Hematopoietic multipotent progenitor cell treated with erythropoietin and hydrocortisone succinate and interleukin-3 and kit ligand, for 6 days (in vitro differentiated cells): ENCODE data around the gene TFPT.
A peak's percentile ranks its signal among the peaks of the same experiment; 100 is the strongest.

Experiments used
- DNase-seq: peaks from one replicate; pipeline ENCODE4 v3.0.0-alpha.2; 2015

TFPT gene, protein sequence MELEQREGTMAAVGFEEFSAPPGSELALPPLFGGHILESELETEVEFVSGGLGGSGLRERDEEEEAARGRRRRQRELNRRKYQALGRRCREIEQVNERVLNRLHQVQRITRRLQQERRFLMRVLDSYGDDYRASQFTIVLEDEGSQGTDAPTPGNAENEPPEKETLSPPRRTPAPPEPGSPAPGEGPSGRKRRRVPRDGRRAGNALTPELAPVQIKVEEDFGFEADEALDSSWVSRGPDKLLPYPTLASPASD

DNA sequence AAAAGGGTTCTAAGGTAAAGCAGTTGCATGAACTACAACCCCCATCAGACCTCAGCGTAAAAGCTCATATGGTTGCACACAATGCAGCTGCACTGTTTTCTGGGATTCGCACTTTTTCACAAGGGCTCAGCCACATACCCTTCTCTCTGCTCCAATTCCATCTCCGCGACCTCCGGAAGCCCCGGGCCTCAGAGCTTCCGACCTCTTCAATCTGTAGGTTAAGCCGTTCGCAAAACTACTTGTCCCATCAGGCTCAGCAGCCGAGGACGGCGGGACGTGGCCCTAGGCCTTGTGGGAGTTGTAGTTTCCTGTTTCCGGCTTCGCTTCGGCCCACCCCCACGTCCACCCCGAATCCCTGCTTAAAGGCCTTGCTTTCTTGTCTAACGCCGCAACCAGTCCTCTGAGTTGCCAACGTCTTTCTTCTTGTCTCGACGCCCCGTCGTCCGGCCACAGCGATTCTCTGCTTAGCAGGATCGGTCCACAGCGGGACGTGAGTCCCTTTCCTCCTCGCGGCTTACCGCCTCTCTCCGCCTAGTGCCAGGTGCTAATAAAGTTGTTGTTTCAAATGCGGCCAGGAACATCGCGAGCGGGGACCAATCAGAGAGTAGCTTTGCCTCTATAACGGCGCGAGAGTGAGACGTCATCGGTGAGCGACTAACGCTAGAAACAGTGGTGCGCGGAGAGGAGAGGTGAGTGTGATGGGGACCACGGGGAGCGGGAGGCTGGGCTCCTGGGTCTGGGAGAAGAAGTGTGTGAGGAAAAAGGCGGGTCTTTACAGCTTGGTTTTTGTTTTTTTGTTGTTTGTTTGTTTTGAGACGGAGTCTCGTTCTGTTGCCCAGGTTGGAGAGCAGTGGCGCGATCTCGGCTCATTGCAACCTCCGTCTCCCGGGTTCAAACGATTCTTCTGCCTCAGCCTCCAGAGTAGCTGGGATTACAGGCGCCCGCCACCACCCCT is at the start of gene TFPT, which contains the start of gene PRPF31:
Gene TFPT, minus strand, starts transcription at position 549 of the 955 bp plus-strand sequence. Its CDS starts 388 bp downstream, at position 161.
Gene PRPF31, plus strand, starts transcription at position 646 of the 955 bp plus-strand sequence. CDS start 2,525 bp downstream, outside the sequence.
- peak; percentile 99 for DNase-seq

DNA sequence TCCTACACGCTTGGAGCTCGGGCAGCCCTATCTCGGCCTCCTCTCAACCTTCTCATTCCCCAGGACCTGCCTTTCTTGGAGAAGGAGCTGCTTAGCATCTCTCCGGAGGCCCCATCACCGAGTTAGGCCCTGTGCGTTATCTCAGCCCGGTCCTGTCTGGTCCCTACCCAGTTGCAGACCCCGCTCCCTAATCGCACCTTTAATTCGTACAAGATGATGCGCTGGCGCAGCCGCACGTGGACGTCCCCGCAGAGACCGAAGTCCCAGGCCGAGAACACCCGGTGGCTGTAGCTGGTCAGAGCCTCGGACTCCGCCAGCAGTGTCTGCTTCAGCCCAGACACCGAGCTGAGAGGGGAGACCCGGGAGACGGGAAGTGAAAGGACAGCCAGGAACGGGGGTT is 49.8 kb upstream of the TFPT start:
- DNase-seq: no peak

DNA sequence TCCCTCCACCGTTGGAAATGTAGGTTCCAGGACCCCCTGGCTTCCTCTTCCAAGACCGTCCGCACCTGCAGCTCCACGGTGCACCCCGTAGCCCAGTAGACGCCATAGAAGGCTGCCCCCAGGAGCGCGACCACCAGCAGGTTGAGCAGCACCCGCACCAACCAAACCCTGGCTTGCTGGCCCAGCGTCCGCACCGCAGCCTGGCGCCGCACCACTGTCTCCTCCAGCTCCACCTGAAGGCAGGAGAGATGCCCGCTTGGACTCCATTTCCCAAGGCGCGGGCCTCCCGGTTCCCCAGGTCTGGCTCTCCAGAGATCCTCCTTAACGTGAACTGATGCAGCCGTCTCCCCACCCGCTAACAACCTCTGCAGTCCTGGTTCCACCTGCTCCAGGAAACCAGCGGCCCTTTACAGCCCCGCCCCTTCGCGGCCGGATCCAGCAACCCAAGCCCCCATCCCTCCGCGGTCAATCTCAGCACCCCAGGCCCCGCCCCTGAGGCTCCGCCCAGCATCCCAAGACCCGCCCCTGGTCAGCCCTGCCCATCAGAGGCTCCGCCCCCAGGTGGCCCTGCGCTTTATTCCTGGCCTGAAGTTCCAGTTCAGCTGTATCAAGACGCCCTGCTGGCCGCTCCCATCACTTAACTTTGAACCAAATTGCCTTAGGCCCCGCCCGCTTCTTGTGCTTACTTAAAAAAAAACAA is 49.1 kb upstream of the TFPT start:
- DNase-seq: peak; percentile 75

DNA sequence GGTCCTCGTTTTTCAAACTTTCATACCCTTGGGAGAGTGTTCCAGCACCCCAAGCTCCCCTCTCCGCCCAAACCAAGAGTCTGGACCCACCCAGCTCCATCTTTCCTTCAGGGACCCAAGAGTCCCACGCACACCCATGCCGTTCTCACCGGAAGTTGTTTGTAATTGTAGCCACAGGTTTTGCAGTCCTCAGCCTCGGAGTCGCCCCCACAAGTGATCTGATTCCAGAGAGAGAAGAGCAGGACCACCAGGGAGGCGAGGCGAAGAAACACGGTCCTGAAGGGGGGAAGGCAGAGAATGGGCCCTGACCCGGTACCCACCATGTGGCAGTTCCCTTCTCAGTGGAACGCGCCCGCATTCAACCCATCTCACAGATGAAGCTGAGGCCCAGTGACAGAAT is 47.4 kb upstream of the TFPT start:
- DNase-seq: no peak

DNA sequence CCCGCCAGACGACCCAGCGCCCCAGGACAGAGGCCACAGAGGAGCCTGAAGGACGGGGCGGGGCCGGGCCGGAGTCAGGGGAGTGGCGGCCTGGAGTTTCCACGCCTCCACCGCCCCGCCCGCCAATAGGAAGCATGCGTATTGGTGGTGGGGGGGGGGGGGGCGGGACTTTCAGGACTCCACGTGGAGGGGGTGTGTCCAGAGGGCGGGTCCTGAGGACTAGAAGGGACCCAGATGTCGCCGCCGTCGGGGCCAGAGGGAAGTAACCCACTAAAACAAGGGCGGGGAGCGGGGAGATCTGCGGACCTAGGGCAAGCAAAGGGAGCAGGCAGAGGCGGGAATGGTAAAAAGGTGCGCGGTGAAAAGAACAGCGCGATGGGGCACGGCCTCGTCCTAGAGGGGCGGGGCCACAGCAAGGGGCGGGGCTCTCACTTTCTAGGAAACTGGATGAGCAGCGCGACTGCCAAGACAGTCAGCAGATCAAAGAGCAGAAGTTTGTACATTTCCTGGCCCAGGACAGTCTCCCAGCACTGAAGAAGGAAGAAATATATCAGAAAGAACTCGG is 46.9 kb upstream of the TFPT start:
- peak; percentile 93 for DNase-seq

DNA sequence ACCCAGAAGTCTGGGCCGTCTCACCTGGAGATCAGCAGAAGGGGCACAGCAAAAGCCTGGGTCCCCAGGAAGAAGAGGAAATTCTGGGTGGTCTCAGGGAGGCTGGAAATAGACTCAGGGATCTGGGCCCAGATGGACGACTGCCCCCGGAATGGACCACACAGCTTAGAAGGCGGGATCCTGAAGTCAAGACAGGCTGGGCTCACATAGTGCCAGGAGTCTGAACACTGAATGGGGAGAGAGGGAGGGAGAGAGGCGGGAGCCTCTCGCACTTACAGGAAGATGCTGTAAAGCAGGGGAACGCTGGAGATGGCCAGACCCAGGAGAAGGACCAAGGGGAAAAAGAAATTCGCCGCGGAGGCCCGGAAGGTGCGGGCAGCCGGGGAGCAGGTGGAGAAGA is 45.4 kb upstream of the TFPT start:
- DNase-seq: no peak

DNA sequence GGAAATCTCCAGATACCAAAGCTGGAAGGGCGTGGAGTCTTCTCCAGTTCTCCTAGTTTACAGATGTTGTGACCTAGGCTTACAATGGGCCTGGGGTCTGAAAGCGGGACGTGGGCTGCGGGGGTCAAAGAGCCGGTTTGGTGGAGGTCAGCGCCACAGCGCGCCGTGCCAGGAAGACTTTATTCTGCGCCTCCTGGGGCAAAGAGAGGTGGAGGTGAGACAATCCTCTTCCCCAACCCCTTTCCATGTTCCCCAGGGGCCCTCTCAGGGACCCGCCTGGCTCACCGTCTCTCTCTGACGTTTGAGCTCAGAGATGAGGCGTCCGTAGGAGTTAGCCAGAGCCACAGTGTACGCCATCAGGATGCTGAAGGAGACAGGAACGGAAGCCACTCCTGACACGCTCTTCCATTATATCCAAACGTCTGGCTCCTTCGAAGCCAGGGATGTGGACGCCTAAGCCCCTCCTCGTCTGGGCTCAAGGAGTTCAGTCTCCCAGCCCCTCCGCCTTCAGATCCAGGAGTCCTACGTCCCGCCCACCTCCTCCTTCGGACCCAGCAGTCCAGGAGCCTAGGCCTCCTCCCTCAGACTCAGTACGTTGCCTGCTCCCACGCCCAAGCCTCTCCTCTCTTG is 44.8 kb upstream of the TFPT start:
- peak; percentile 33 for DNase-seq

DNA sequence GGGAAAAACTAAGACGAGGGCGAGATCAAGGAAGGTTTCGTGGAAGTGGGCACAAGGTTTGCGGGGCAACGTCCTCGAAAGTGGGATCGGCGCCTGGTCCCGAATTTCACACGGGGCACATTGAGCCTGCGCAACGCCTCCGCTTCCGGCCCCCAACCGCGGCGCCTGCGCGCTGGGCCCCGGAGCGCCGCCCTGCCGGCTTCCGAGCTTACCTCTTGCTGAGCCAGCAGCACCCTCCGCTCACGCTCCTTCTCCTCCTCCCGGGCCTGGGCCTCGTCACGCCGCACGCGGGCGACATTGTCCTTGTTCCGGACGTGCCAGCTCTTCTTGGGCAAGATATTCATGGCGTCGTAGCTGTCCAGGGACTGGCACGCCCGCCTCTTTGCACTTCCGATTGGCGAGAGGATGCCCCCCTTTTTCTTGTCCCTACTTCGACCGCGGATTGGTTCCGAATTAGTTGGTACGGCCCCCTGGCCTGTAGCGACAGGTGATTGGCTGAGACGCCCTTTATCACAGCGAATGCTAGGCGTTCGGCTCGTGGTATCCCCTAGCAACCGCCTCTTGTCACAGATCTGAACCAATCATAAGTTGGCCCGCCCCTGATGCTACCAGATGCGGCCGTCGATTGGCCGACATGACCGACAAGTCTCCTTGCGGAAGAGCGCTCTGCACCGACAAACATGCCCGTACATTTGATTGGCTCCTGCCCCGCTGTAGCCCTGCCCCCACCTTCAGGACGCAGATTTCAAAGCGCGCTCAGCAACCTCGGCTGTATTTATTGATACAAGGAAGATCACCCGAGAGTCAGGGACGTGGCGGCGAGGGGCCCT is 44.1 kb upstream of the TFPT start, which contains the start of gene LENG1:
Gene LENG1, minus strand, starts transcription at position 370 of the 830 bp plus-strand sequence. Its CDS starts 26 bp downstream, at position 344.
- peak; percentile 100 for DNase-seq

DNA sequence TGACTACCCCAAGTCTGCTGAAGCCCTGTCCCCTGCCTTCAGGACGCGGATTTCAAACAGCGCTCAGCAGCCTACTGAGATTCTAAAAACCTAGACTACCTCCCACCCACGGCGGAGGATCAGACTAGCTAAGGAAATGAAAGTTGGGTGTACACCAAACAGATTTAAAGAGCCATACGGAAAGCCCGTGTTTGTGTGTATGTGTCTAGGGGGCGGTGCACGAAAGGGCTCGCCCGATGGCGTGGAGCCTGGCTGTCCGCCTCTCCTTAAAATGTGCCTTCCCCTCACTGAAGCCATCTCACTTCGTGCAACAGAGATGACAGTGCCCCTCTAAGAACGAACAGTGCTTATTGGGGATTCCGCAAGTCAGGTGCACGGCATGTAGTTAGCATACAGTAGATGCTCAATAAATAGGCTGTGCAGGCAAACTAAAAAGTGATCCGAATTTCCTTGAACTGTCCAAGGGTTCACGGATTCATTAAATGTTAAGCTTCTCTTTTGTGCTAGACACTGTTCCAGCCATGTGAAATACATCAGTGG is 43.4 kb upstream of the TFPT start:
- peak; percentile 55 for DNase-seq

DNA sequence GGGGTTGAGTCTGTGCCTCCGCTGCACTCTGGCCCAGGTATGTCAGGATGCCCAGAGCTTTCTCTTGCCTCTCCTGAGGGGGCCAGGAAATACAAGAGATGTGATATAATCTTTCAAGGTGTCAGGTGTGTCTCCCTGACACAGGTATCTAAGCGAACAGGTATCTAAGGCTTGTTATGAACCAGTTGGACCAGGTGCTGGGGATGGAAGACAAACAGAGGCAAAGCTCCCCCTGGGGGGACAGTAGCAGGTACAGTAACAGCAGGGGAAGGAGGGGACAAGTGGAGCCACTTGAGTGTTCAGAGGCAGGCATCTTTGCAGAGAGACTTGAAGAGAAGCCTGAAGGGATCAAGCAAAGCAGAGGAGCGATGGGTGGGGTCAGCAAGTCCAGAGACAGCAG is 41.5 kb upstream of the TFPT start:
- DNase-seq: no peak

DNA sequence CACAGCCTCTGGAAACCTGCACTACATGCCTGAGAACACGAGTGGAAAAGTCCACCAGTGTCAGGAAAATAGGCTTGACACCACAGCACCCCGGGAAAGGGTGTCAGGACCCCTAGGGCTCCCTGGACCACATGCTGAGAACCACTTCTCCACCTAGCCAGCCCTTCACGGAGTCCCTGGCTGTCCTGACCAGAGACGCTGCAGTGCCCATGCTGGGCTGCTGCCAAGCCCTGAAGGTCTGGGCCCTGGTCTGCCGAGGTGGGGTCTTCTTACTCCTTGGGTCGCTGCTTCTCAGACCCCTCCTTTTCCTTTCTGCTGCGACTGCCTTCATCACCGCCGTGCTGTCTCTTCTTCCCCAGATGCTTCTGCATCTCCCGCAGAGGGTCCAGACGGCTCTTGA is 41.0 kb upstream of the TFPT start:
- no peak for DNase-seq

DNA sequence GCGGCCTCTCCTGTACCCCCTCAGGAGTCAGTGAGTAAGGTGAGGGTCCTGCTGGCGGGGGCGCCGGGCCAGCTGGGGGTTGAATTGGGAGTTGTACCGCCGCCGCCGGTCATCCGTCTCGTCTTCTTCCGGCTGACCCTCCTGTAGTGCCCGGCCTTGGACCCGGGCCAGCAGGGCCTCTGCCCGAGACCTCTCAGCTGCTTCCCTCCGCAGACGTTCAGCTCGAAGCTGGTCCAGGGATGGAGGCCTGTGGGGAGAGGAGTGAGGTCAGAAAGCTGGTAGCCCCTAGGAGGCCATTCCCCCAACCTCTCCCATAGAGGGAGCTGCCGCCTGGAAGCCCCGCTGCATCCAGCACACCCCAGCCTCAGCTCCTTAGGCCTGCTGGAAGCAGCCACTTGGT is 40.2 kb upstream of the TFPT start:
- DNase-seq: no peak

DNA sequence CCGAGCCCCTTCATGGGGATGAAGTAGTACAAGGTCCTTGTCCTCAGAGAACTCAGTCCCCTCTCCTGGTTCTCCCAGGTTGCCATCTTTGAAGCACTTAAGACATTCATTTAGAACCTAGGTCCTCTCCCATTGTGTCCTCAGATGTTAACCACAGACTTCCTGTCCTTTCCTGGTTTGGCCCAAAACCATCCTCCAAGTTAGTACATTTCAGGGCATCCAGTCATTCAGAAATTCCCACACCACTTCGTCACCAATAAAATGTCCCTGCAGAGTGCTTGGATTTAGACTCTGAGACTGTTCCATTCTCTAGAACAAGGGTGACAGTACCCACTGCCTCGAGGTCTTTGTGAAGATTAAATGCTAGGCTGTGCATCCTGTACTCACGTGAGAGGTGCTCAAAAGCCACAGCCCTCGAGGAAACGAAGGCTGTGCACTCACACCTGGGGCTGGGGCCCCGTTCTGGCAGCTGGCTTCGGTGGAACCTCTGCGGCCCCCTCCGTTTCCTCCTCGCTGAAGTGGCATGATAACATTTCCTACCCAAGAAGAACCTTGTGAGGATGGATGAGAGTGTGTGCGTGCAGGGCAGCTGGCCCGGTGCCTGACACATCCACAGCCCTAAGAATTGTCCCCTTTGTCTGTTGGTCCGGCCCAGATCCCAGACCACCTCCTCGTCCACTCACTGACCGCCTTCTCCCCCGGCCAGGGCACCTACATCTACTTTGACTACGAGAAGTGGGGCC is 39.3 kb upstream of the TFPT start:
- DNase-seq: no peak

DNA sequence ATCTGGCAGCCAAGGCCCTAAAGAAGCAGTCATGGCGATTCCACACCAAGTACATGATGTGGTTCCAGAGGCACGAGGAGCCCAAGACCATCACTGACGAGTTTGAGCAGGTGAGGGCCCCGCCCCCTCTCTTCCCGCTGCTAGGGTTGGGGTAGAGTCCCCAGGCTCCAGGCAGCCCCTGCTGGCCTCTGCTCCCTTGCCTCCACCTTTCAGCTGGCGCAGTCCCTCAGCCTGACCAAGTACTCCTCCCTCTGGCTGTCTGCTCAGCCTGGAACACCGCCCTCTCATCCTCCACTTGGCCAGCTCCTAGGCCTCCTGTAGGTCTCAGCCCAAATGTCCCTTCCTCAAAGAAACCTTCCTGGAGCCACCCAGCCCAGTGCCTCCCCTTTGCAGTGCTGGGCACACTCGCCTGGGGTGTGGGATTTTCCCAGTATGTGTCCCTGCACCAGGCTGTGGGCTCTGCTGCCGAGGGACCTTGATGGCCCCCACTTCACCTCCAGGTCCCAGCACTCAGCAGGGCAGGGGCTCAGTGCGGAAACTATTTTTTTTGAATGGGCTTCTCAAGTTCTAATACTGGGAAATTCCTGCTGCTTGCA is 38.4 kb upstream of the TFPT start:
- no peak for DNase-seq

DNA sequence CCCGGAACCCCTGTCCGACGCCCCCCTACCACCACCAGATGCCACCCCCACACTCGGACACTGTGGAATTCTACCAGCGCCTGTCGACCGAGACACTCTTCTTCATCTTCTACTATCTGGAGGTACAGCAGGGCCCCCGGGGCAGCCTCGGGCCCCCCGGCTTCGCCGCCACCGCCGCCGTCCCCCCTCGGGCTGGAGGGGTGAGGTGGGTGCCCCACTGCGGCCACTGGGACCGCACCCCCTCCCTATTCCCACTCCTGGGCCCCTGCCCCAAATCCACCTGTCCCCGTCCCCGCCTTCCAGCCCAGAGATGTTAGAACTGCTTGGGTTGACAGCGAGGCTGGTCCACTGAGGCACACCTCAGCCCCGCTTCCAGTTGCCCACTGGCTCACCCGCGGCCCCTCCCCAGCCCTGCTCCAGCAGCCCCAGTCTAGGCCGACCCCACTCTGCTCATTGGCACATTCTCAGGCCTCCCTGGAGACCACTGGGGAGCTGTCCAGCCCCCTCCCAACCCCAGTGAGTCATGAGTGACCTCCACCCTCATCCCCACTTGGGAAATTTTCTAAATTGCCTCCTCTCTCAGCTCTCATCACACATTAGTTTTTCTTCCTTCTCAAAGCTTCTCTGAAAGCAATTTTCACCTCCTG is 37.5 kb upstream of the TFPT start:
- no peak for DNase-seq

DNA sequence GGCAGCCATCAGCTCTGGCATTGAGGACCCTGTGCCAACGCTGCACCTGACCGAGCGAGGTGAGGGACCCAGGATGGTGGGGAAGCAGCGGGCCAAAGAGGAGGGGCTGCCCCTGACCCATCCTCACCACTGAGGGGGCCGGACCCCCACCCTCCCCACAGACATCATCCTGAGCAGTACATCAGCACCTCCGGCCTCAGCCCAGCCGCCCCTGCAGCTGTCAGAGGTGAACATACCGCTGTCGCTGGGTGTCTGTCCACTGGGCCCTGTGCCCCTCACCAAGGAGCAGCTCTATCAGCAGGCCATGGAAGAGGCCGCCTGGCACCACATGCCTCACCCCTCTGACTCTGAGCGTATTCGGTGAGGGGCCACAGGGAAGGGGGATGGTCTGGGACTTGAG is 36.8 kb upstream of the TFPT start:
- DNase-seq: no peak

DNA sequence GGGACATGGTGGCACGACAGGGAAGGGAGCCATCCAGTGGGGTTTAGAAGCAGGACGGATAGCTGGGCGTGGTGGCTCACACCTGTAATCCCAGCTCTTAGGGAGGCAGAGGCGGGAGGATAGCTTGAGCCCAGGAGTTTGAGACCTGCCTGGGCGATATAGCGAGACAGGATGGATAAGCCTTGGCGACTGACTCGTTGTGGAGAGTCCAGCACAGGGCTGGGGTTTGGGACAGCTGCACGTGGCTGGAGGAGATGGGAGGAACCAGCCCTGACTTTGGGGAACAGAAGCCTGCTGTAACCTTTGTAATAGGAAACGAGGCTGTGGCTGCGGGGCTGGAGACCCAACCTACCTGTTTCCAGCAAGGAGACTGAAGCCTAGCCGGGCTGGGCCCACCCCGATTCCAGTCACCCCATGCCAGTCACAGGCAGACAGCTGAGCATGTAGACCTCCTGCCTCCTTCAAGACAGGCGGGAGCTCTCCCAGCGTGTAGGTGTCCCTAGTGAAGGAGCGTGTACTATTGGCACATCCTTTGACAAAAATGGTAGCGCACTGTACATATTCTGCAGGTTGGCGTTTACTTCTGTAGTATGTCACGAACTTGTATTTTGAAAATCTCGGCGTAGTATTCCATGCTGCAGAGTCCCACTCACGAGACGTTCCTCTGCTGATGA is 36.0 kb upstream of the TFPT start:
- no peak for DNase-seq

DNA sequence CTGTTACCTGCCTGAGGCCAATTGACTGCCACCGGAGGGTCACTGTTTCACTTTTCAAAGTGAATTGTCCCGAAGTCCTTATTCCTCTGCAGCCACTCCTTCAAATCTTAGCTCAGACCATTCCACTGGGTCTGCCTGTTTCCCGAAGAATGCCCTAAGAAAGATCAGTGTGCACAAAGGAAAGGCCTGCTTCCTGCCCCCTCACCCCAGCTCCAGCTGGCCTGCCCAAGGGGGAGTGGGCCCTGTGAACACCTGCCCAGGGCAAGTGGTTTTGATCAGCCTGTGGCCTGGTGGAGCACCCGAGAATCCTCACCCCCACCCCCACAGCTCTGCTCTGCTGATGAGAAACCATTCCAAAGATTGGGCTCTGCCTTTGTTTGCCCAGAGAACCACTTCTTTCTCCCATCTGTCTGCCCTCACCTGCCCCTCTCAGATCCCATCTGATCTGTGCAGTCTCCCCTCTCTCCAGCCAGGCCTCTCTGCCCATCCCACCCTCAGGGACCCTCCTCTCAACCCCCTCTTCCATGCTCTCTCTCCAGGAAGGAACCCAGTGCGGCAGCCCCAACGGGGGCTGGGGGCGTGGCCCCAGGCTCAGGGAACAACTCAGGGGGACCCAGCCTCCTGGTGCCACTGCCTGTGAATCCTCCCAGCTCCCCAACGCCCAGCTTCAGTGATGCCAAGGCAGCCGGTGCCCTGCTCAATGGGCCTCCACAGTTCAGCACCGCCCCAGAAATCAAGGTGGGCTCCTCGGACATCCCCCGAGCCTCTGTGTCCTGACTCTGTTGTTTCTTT is 33.8 kb upstream of the TFPT start:
- DNase-seq: no peak
